NCI-H187 (cell line): Measurements from ENCODE around the gene GPC6.
"Not testable (repeated sequence)": the region's sequence is repeated elsewhere in the genome, so short reads cannot be mapped to it uniquely, and the experiment has no call there.

ENCODE experiments used
- DNase-seq, 2 experiments: peaks; one replicate each; lab custom pipeline; 2025; lab: John Stamatoyannopoulos, UW

Gene GPC6

DNA sequence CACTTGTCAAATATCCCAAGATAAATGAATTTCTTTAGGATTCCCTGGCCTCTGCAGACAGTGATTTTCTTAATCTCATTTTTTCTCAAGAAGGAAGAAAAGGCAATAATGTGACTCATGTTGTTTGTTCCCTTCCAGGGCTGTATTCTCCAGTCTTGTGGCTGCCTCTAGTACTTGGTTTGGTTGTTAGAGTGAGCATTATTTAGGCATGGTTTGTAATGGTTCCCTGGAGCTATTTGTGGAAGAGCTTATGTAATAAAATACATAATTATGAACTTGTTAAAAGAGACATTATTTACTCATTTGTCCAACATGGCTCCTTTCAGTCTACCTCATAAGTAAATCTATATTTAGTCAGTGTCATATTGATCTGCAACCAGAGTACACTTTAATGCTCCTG lies 982.5 kb downstream of the GPC6 start:
- no peak for DNase-seq

DNA sequence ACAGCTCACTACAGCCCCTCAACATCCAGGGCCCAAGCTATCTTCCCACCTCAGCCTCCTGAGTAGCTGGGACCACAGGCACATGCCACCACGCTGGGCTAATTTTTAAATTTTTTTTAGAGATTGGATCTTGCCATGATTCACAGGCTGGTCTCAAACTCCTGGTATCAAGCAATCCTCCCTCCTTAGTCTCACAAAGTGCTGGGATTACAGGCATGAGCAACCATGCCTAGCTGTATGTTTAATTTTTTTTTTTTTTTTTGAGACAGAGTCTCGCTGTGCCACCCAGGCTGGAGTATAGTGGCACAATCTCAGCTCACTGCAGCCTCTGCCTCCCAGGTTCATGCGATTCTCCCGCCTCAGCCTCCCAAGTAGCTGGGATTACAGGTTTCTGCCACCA lies 983.3 kb downstream of the GPC6 start:
- DNase-seq: not testable (repeated sequence)

DNA sequence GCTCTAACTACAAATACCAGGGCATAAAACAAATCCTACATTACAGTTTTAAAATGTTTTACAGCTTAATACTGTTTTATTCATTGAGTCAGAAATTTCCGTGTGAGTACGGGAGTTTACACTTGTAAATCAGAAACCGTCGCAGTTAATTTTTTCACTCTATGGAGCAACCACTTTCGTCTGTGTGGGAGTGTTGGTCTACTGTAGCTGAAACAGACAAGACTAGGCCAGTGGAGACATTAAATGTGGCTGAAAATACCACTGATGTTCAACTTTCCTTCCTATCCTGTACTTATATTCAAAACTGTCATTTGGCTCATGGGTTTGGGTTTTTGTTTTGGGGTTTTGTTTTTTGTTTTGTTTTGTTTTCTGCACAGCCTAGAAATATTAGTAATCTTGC lies 984.2 kb downstream of the GPC6 start:
- no peak for DNase-seq

DNA sequence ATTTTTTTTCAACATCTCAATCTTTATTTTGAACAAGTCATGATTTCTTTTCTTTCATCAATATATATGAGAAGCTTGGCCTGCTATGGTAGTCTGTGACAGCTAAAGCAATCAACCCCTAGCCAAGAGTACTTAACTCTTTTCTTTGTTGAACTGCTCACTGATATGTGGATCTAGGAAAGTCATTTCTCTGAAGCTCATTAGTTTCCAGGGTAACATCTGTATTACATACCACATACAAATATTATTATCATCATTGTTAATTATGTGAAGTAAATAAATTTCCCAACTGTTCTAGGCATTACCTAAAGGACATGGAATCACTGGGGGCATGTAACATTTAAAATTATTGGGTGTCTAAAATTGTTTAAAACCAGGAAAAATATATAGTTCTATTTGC lies 985.6 kb downstream of the GPC6 start:
- no peak for DNase-seq

DNA sequence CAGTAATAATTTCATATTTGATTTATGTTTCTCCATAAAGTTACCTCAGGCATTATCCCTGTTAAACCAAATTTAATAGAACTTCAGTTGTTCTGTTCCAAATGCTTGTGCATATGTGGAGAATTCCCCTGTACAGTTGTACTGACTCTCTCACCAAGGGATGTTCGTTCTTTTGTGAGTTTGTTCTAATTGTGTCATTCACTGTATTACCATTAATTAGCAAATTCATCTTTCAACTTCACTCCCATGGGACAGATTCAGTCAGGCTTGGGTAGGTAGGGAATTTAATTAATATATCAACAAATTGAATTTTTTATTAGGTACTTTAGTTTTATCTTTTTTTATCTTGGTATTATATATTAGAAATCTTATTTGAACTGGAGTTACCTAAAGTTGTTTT lies 987.5 kb downstream of the GPC6 start:
- DNase-seq: no peak

DNA sequence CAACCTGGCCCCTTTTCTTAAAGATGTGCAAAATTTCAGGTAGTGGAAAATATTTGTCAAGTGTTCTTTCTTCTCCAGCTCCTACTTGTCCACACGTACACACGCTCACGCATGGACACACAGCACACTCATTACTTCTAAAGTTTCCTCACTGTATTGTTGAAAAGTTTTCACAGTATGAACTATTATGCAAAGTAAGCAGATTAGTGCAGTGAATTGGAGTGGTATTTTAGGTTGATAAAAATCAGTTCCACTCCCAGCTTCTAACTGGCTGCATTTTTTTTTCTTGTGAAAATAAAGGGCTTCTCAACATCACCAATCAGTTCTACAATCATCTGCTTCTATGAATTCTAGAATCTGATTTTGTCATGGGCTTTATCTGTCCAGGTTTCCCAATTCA lies 988.4 kb downstream of the GPC6 start:
- no peak for DNase-seq

DNA sequence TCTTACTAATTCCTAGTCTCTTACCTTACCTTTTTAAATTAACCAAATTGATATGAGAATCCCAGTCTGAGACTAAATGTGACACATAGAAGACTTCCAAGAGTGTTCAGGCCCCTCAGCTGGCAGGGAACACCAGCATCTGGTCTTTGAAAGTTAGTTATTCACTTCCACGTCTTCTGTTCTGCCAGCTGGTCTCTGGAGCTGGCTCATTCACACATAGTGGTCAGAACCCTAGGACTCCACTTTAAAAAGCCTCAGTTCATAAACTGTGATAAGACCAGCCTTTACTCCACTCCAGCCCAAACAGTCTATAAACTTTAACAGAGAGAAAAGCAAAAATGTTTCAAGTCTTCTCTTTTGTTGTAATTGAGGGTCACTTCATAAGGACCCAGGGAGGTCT lies 989.9 kb downstream of the GPC6 start:
- no peak for DNase-seq

DNA sequence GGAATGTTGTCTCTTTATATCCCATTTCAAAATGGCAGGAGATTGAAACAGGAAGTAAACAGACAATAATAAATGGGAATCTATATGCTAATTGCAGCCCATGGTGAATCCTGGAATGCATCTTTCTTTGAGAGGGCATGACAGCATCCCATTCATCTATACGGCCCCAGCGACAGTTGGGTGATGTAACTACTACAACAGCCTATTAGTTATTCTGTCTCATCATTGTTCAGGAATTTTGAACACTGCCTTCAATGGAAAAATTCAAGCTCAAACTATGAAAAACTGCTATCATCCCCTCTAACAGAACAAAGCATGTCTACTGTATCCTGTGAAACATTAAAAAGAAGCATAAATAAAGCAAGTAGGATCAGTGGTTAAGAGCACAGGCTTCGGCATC lies 990.8 kb downstream of the GPC6 start:
- no peak for DNase-seq

DNA sequence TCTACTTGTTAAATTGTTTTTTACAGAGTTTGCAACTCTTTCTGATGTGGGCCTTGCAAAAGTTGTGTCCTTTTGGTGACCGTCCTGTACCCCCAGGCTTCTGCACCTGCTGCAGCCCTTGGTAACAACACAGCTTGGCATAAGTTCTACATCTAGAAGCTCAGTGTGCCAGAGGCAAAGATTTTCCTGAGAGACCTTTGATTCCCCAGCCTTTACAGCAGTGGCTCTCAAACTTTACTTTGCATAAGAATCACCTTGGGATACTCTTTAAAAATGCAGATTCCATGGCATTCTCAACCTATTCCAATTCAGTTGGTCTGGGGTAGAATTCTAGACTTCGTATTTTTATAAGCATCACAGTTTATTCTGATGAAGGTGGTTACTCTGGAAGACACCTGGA lies 991.9 kb downstream of the GPC6 start:
- no peak for DNase-seq

DNA sequence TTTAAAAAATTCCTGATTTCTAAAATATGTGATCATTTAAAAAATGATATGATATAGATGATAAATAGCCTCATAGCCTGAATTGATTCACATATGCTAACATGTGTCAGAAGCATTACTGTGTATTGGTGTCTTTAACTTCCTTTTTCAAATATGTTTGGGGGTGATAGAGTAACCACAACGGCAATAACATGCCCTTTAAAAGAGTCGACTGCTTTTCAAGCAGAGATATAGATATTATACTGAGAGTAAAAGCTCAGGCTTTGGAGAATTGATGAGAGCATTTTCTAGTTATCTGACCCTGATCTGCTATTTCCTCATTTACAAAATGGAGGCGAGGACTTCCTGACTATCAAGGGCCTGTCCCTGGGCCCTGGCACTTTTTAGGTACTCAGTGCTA lies 992.3 kb downstream of the GPC6 start:
- DNase-seq: no peak

DNA sequence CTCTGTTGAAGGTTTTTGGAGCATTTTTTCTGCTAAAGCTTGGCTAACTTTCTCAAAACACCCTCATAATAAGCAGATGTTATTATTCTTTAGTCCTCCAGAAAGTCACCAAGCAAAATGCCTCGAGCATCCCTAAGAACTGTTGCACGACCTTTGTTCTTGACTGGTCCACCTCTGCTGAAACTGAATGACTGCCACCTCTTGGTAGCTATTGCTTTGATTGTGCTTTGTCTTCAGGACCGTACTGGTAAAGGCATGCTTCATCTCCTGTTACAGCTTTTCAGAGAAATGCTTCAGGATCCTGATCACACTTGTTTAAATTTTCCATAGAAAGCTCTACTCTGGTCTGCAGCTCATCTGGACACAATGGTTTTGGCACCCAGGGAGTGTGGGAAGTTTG lies 998.1 kb downstream of the GPC6 start:
- no peak for DNase-seq

DNA sequence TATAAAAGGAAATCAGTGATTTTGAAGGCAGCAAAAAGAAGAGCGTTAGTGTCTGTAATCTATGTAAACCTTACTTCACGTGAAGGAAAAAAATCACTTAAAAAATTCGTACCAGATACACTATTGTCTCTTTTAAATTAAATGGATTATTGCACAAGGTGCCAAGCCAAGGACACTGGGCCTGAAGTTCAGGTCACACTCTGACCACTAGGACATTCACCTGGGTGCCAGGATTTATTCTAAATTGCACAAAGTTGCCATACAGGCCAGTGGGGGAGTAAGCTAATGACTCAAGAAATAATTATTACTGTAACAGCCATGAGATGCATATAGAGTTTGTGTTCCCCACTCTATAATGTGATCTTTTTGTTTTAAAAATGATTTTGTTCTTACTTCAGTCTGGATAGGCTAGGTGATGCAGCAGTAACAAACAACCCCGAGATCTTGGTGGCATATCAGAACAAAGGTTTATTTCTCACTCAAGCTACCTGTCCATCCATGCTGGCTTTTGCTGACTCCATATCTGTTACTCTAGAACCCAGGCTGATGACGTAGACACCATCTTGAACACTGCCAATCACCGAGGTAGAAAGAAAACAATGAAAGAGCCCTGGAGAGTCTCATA lies 1000.8 kb downstream of the GPC6 start:
- DNase-seq: no peak

DNA sequence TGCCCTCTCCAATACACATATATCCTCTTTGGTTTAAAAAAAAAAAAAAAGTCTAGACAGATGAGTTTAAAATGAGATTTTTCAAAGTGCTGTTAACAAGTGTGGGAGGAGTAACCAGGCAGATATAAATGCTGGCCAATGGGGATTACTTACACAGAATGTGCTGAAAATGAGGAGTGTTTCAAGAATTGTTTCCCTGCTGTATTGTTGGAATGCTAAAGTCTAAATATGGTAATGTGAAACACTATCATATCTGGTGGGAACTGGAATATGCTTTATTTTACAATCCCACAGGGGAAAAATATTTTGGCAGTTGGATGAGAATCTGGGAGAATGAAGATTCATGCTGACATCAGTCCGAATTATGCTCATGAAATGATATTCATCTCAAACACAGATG lies 1002.2 kb downstream of the GPC6 start:
- no peak for DNase-seq

DNA sequence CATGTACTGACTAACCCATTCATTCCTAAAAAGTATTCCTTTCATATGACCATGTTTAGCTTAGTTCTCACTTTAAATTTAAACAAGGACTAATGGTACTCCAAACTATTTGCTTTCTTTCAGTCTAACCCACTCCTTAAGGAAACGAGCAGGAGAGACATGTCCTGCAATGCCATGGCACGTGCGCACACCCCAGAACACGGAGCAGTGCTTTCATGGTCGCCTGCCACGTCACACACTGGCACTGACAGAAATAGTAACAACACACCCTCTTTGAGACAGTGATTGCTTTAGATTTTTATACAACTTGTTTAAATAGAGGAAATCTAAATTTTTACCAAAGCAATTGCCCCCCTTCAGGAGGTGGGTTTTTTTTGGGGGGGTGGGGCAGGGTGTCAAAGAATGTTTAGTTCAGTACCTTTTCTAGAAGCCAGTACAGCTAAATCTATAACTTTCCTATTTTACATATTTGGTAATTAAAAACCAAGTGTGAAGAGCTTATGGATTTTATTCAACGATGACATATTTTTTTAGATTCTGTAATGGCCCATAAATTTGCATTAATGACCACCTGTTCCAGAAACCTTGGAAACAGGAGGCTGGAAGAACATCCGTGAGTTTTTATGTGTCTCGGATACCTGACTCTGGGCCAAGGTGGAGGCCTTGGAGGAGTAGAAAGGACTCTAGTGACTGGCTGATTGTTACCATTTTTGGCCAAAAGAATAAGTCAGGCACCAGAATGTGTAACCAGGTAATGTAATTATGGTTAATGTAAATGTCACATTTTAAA lies 1005.7 kb downstream of the GPC6 start:
- DNase-seq: no peak

DNA sequence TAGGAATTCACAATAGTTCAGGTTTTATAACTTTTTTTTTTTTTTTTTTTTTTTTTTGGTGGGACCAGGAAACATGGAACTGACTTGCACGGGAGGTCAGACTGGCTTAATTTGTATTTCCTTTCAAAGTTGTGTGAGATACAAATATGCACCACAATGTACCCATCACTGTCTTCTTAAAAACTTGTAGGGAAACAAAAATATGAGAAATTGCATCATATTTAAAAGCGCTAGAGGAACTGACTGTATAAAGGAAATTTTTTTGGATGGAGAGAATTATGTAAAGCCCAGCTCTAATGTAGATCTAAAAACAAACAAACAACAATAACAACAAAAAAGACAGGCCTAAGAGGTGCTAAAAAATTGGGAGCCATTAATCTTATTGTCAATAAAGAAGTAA lies 1006.3 kb downstream of the GPC6 start:
- DNase-seq: no peak

DNA sequence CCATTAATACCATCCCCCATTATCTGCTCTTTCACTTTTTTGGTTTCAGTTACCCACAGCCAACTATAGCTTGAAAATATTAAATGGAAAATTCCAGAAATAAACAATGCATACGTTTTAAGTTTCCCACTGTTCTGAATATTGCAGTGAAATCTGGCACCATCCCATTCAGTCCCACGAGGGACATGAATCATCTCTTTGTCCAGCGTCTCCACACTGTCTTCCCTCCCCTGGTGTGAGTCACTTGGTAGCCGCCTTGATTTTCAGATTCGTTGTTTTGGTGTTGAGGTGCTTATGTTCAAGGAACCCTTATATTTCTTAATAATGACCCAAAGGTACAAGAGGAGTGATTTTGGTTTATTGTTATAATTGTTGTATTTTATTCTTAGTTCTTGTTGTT lies 1006.8 kb downstream of the GPC6 start:
- DNase-seq: no peak

DNA sequence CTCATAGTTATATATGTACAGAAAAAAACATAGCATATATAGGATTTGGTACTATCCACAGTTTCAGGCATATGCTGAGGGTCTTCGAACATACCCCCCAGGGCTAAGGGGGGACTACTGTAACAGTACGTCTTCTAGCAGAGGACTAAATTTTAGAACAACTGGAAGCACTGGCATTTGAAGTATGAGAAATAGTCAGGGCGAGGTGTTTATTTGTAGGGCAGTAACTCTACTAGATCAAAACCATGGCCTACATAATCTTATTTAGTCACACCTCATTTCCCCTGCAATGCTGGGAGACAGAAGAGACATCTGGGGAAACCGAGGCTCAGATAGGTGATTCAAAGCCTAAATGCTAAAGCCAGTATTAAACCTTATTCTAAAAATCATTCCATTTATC lies 1007.2 kb downstream of the GPC6 start:
- no peak for DNase-seq

DNA sequence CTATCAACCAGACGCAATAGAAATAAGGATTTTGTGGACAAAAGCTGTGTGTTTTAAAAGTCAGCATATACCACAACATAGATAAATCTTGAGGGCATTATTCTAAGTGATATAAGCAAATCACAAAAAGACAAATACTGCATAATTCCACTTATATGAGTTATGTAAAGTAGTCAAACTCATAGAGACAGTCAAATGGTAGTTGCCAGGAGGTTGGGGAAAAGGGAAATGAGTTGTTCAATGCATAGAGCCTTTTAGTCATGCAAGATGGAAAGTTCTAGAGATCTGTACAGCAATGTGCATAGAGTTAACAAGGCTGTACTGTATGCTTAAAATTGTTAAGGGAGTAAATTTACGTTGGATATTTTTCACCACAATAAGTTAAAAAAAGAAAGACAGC lies 1008.1 kb downstream of the GPC6 start:
- DNase-seq: no peak

DNA sequence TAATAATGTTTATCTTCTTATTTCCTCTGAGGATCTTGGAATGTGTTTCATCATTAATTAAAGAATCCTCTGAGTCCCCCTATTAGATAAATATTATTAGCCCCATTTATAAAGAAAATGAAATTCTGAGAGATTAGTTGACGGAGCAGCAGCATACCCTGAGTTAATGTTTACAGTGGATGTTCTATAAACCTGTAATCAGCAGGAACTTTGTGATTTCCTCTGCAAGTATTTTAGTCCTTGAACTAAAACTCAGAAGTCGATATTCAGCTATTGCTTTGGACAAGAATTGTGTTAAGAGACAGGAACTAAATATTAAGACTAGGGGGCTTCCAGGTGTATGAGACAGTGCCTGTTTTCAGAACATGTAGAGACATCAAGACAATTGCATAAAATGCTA lies 1009.5 kb downstream of the GPC6 start:
- DNase-seq: no peak

DNA sequence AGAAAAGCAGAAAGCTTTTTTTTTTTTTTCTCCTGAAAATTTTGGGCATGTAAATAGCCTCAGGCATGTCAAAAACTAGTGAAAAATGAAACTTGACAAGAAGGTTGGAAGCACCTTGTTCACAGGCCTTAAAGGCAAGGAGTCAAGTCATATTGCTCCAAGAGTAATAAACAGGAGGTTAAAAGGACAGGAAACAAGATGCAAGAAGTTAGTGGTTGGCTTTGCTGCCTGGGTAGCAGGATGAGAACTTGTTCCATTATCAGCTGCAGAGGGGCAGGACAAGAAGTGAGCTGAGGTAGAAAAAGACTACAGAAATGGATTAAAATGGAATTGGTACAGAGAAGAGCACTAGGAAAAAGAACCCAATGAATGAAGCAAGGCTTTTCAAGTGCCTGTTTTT lies 1010.3 kb downstream of the GPC6 start:
- no peak for DNase-seq

DNA sequence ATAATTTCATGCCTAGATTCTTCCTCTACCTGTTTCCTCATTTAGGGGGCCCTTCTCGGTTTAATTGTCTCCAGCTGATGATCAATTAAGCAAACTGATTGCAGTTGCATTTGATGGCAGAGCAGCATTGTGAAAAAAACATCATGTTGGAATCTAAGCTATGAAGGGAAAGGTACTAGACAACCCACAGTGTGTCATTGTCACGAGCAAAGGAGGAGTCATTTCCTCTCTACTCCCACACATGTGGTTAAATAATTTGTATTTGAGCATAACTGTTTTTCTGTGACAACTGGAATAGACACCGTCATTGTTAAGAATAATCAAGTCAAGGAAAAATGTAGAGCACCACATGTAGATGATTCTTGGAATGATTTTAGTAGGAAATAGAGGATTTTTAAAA lies 1012.5 kb downstream of the GPC6 start:
- no peak for DNase-seq

DNA sequence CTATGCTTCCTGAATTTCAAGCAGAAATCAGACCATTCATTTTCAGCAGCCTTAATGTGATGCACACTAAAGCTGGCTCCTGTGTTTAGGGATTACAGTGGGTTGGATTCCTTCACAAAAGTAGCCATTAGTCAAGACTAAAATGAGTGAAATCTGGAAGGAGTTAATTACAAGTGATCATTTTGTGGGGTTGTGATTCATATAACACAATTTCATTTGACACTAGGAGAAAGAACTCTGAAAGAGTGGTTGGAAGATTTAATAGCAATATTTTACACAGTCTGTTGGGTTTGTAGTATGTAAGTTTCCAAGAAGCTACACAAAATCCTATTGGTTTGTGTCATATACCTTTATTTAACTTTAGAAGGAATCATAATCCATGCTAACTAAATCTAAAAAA lies 1015.9 kb downstream of the GPC6 start:
- no peak for DNase-seq

DNA sequence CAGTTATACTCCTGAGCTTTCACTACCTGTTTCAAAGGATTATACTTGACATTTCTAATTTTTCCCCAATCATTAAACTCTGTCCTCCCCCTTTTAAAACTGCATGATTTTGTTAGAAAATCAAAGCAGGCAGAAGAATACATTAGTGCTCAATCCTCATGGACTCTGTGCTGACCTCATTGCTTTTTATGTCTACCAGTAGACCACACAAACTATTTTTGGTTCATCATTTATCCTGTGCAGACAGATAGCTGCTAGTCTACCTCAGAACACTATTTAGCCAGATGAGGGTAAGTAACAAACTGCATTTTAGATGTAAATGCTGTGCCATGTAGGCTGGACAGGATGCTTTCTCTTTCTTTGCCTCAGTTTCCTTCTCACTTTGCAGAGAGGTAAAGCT lies 1016.9 kb downstream of the GPC6 start:
- DNase-seq: no peak

DNA sequence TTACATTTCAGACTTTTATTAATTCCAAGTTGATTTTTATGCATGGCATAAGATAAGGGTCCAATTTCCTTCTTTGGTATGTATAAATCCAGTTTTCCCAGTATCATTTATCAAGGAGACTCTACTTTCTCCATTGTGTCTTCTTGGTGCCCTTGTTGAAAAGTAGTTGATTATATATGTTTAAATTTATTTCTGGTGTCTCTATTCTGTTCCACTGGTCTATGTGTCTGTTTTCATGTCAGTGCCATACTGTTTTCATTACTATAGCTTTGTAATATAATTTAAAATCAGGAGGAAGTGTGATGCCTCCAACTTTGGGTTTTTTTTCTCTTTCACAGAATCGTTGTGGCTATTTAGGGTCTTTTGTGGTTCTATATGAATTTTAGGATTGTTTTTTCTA lies 1019.9 kb downstream of the GPC6 start:
- DNase-seq: no peak
